GM23338 (cell line): ENCODE measurements around the gene B3GALT5.

Experiments used
- CREB1 ChIP-seq: fragments of 250-450 bp; sonication (Bioruptor Pico); IDR thresholded peaks from 2 replicates; pipeline ENCODE4 v1.5.0; 2020; ENCODE audit warnings: low read depth, mild to moderate bottlenecking, moderate library complexity
- ETS1 ChIP-seq: IDR thresholded peaks from 2 replicates; pipeline ENCODE4 v1.6.1; 2016; ENCODE audit warnings: antibody characterized with exemption
- EZH2 ChIP-seq: fragments of 200-600 bp; sonication (generic); IDR thresholded peaks from one replicate; pipeline ENCODE4 v1.8.0; 2017; ENCODE audit warnings: antibody characterized with exemption, mild to moderate bottlenecking, low read depth; ENCODE audit not compliant: unreplicated experiment
- EZH2phosphoT487 ChIP-seq: fragments of 200-600 bp; sonication (generic); IDR thresholded peaks from one replicate; pipeline ENCODE4 v1.8.1; 2018; ENCODE audit warnings: antibody characterized with exemption; ENCODE audit not compliant: unreplicated experiment
- POLR2AphosphoS5 ChIP-seq: IDR thresholded peaks from 2 replicates; pipeline ENCODE4 v1.6.1; 2016; ENCODE audit warnings: antibody characterized with exemption, low read depth
- STAT1 ChIP-seq: IDR thresholded peaks from one replicate; pipeline ENCODE4 v1.6.1; 2016; ENCODE audit warnings: antibody characterized with exemption; ENCODE audit not compliant: unreplicated experiment
- ZNF462 ChIP-seq: fragments of 250-450 bp; sonication (Bioruptor Pico); IDR thresholded peaks from 2 replicates; pipeline ENCODE4 v1.5.0; 2020; ENCODE audit warnings: mild to moderate bottlenecking, moderate library complexity
- TF ChIP-seq, protein P1 (sequence below), 2 experiments: fragments of 200-600 bp in 1 of 2; sonication (generic) in 1 of 2; conservative IDR thresholded peaks; 2 replicates each; pipeline versions ENCODE4 v1.5.1 to v1.6.1; 2016 to 2017; ENCODE audit warnings: antibody characterized with exemption in 2 of 2, low read depth in 2 of 2, mild to moderate bottlenecking in 2 of 2, moderate library complexity in 1 of 2
- TF ChIP-seq, protein P2 (sequence below): IDR thresholded peaks from one replicate; pipeline ENCODE4 v1.6.1; 2018; ENCODE audit warnings: antibody characterized with exemption; ENCODE audit not compliant: unreplicated experiment

DNA sequence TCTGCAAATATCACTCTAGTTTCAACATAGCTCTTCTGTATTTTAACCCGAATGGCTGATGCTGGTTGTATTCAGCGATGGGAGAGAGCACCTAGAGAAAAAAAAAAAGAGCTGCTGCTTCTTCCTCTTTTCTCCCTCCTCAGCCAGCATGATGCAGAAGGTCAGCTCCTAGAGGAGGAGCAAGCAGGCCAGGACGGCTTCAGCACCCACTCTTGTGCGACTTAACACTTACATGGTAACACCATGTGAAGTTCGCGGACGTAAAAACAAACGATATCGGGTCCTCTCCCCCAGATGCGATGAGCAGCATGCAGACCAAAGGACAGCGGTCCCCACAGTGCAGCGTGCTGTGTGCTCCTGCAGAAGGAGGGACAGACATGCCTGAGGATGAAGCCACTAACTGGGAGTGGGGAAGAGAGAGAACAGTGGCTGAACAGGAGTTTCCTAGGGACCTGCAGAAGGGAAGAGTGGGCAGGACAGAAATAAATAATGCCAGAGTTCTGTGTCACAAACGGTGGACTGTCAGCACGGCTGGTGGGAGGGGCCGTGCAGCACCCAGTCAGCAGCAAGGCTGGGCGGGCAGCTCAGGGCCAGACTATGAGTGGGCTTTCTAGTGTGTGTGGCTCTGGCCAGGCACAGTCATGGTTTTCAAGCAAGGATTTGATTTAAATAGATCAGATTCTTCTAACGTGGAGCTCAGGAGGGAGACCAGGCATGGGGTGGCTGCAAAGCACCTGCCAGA lies 11.4 kb upstream of the B3GALT5 start:
- no peak for TF ChIP-seq POLR2AphosphoS5
- TF ChIP-seq, protein P1, sequence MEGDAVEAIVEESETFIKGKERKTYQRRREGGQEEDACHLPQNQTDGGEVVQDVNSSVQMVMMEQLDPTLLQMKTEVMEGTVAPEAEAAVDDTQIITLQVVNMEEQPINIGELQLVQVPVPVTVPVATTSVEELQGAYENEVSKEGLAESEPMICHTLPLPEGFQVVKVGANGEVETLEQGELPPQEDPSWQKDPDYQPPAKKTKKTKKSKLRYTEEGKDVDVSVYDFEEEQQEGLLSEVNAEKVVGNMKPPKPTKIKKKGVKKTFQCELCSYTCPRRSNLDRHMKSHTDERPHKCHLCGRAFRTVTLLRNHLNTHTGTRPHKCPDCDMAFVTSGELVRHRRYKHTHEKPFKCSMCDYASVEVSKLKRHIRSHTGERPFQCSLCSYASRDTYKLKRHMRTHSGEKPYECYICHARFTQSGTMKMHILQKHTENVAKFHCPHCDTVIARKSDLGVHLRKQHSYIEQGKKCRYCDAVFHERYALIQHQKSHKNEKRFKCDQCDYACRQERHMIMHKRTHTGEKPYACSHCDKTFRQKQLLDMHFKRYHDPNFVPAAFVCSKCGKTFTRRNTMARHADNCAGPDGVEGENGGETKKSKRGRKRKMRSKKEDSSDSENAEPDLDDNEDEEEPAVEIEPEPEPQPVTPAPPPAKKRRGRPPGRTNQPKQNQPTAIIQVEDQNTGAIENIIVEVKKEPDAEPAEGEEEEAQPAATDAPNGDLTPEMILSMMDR (conservative IDR thresholded peaks at IDR 0.05; ENCODE audit: low read depth in 2 of 2), result no peak
- no peak for TF ChIP-seq ETS1
- TF ChIP-seq EZH2, result no peak
- no peak for TF ChIP-seq STAT1
- TF ChIP-seq, protein P2, sequence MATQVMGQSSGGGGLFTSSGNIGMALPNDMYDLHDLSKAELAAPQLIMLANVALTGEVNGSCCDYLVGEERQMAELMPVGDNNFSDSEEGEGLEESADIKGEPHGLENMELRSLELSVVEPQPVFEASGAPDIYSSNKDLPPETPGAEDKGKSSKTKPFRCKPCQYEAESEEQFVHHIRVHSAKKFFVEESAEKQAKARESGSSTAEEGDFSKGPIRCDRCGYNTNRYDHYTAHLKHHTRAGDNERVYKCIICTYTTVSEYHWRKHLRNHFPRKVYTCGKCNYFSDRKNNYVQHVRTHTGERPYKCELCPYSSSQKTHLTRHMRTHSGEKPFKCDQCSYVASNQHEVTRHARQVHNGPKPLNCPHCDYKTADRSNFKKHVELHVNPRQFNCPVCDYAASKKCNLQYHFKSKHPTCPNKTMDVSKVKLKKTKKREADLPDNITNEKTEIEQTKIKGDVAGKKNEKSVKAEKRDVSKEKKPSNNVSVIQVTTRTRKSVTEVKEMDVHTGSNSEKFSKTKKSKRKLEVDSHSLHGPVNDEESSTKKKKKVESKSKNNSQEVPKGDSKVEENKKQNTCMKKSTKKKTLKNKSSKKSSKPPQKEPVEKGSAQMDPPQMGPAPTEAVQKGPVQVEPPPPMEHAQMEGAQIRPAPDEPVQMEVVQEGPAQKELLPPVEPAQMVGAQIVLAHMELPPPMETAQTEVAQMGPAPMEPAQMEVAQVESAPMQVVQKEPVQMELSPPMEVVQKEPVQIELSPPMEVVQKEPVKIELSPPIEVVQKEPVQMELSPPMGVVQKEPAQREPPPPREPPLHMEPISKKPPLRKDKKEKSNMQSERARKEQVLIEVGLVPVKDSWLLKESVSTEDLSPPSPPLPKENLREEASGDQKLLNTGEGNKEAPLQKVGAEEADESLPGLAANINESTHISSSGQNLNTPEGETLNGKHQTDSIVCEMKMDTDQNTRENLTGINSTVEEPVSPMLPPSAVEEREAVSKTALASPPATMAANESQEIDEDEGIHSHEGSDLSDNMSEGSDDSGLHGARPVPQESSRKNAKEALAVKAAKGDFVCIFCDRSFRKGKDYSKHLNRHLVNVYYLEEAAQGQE, result no peak
- TF ChIP-seq EZH2phosphoT487, result no peak
- no peak for TF ChIP-seq ZNF462 (CRISPR knock-in tag)
- no peak for TF ChIP-seq CREB1 (CRISPR knock-in tag)
